CD4-positive, alpha-beta T cell treated with Interleukin-17A for 4 hours (primary cell): ENCODE measurements around the gene RCOR3.
"Not testable (repeated sequence)": the region's sequence is repeated elsewhere in the genome, so short reads cannot be mapped to it uniquely, and the experiment has no call there.

Source experiments
- DNase-seq: peaks from one replicate; pipeline ENCODE4 v3.0.0-alpha.2; 2020; ENCODE audit warnings: mixed read lengths

RCOR3 gene

GRCh38 chr1:211258756-211259637 is at the start of gene RCOR3:
Gene RCOR3 (plus strand): TSS chr1:211259366. CDS start chr1:211259561, 195 bp downstream.
- DNase-seq: peak; percentile 95

GRCh38 chr1:211210052-211210451 is 49.1 kb upstream of the RCOR3 start:
- no peak for DNase-seq

GRCh38 chr1:211210965-211211364 is 48.2 kb upstream of the RCOR3 start:
- DNase-seq: no peak

- no peak for DNase-seq
Observed at GRCh38 chr1:211213702-211214101, 45.5 kb upstream of the RCOR3 start.

GRCh38 chr1:211215577-211215976 is 43.6 kb upstream of the RCOR3 start:
- no peak for DNase-seq

- DNase-seq: no peak
Observed at GRCh38 chr1:211217392-211217791, 41.8 kb upstream of the RCOR3 start.

GRCh38 chr1:211222469-211223234 is 36.5 kb upstream of the RCOR3 start:
- not testable (repeated sequence) for DNase-seq

GRCh38 chr1:211228573-211229364 is 30.4 kb upstream of the RCOR3 start:
- DNase-seq: peak; percentile 59

GRCh38 chr1:211229365-211229759 is 29.8 kb upstream of the RCOR3 start:
- DNase-seq: no peak

- no peak for DNase-seq
Observed at GRCh38 chr1:211231873-211232272, 27.3 kb upstream of the RCOR3 start.

GRCh38 chr1:211236633-211237320 is 22.4 kb upstream of the RCOR3 start:
- no peak for DNase-seq

- DNase-seq: no peak
Observed at GRCh38 chr1:211237579-211237978, 21.6 kb upstream of the RCOR3 start.

GRCh38 chr1:211240567-211240966 is 18.6 kb upstream of the RCOR3 start:
- not testable (repeated sequence) for DNase-seq

GRCh38 chr1:211241071-211241470 is 18.1 kb upstream of the RCOR3 start:
- DNase-seq: no peak

GRCh38 chr1:211243639-211244038 is 15.5 kb upstream of the RCOR3 start:
- DNase-seq: not testable (repeated sequence)

- DNase-seq: not testable (repeated sequence)
Observed at GRCh38 chr1:211246583-211246982, 12.6 kb upstream of the RCOR3 start.

- no peak for DNase-seq
Observed at GRCh38 chr1:211247921-211248320, 11.2 kb upstream of the RCOR3 start.

- not testable (repeated sequence) for DNase-seq
Observed at GRCh38 chr1:211249611-211250010, 9.6 kb upstream of the RCOR3 start.

- no peak for DNase-seq
Observed at GRCh38 chr1:211257826-211258225, 1.3 kb upstream of the RCOR3 start.

GRCh38 chr1:211258310-211258755 is 833 bp upstream of the RCOR3 start:
- DNase-seq: peak; percentile 73

- DNase-seq: peak; percentile 75
Observed at GRCh38 chr1:211259638-211260126, 516 bp downstream of the RCOR3 start.
